H9 (cell line): Measurements from ENCODE around the gene STRADA. TPM values are rescaled to one million over a fixed set of nuclear protein-coding genes. Genes with fewer than 3 reads are reported as not detected.

Source experiments
- DNase-seq: peaks from one replicate; pipeline ENCODE4 v3.0.0-alpha.2; 2017
- H2AFZ ChIP-seq: one replicate; pipeline ENCODE4 v1.6.1; 2013; ENCODE audit warnings: mild to moderate bottlenecking, low read length, control low read depth, moderate library complexity
- H2AK5ac ChIP-seq: 2 replicates; pipeline ENCODE4 v1.6.1; 2013; ENCODE audit warnings: low read length, control low read depth, mixed read lengths; ENCODE audit not compliant: insufficient read length
- H2BK120ac ChIP-seq: one replicate; pipeline ENCODE4 v1.6.1; 2013; ENCODE audit warnings: low read depth, mild to moderate bottlenecking, low read length, control low read depth, inconsistent platforms; ENCODE audit not compliant: poor library complexity, severe bottlenecking
- H2BK12ac ChIP-seq: 2 replicates; pipeline ENCODE4 v1.6.1; 2013; ENCODE audit warnings: low read length, control low read depth, mixed read lengths, low read depth; ENCODE audit not compliant: insufficient read length
- H2BK15ac ChIP-seq: 2 replicates; pipeline ENCODE4 v1.6.1; 2013; ENCODE audit warnings: low read depth, low read length, control low read depth
- H2BK20ac ChIP-seq: one replicate; pipeline ENCODE4 v1.6.1; 2013; ENCODE audit warnings: low read depth, mild to moderate bottlenecking, low read length, control low read depth, inconsistent platforms; ENCODE audit not compliant: poor library complexity, severe bottlenecking
- H2BK5ac ChIP-seq: 2 replicates; pipeline ENCODE4 v1.6.1; 2013; ENCODE audit warnings: low read length, control low read depth, mixed read lengths; ENCODE audit not compliant: insufficient read length
- H3K14ac ChIP-seq: 2 replicates; pipeline ENCODE4 v1.6.1; 2013; ENCODE audit warnings: low read length, control low read depth; ENCODE audit not compliant: insufficient read depth
- H3K18ac ChIP-seq: 2 replicates; pipeline ENCODE4 v1.6.1; 2013; ENCODE audit warnings: low read depth, mild to moderate bottlenecking, mixed read lengths, low read length, control low read depth; ENCODE audit not compliant: insufficient read length
- H3K23ac ChIP-seq: 2 replicates; pipeline ENCODE4 v1.6.1; 2013; ENCODE audit warnings: low read length, control low read depth, mixed read lengths, low read depth; ENCODE audit not compliant: insufficient read length
- H3K23me2 ChIP-seq: 2 replicates; pipeline ENCODE4 v1.6.1; 2013; ENCODE audit warnings: low read depth, mild to moderate bottlenecking, mixed read lengths, low read length, control low read depth; ENCODE audit not compliant: insufficient read length, poor library complexity, severe bottlenecking
- H3K27ac ChIP-seq: 2 replicates; pipeline ENCODE4 v1.5.1; 2013; ENCODE audit warnings: low read length, control low read depth, mixed read lengths, low read depth; ENCODE audit not compliant: insufficient read length
- H3K27me3 ChIP-seq: 2 replicates; pipeline ENCODE4 v1.6.1; 2013; ENCODE audit warnings: low read length, control low read depth, inconsistent platforms; ENCODE audit not compliant: insufficient read depth
- H3K4ac ChIP-seq: 2 replicates; pipeline ENCODE4 v1.6.1; 2013; ENCODE audit warnings: low read depth, mild to moderate bottlenecking, control low read depth, inconsistent platforms, low read length, moderate library complexity
- H3K4me1 ChIP-seq: 2 replicates; pipeline ENCODE4 v1.6.1; 2013; ENCODE audit warnings: low read length, control low read depth, inconsistent platforms; ENCODE audit not compliant: insufficient read depth
- H3K4me2 ChIP-seq: 2 replicates; pipeline ENCODE4 v1.6.1; 2013; ENCODE audit warnings: low read length, control low read depth, mixed read lengths; ENCODE audit not compliant: insufficient read length, insufficient read depth
- H3K56ac ChIP-seq: 2 replicates; pipeline ENCODE4 v1.6.1; 2013; ENCODE audit warnings: low read depth, mild to moderate bottlenecking, mixed read lengths, low read length, control low read depth; ENCODE audit not compliant: insufficient read length
- H3K79me1 ChIP-seq: 2 replicates; pipeline ENCODE4 v1.6.1; 2013; ENCODE audit warnings: low read depth, mild to moderate bottlenecking, moderate library complexity, low read length, control low read depth, inconsistent platforms; ENCODE audit not compliant: insufficient read depth, poor library complexity, severe bottlenecking
- H3K79me2 ChIP-seq: 2 replicates; pipeline ENCODE4 v1.6.1; 2013; ENCODE audit warnings: low read length, control low read depth, inconsistent platforms; ENCODE audit not compliant: insufficient read depth
- H3K9ac ChIP-seq: 2 replicates; pipeline ENCODE4 v1.6.1; 2013; ENCODE audit warnings: low read length, control low read depth, mixed read lengths; ENCODE audit not compliant: insufficient read length; ENCODE audit errors: extremely low read depth
- H3K9me3 ChIP-seq: one replicate; pipeline ENCODE4 v1.6.1; 2013; ENCODE audit warnings: low read depth, low read length, inconsistent platforms; ENCODE audit not compliant: control insufficient read depth
- H3T11ph ChIP-seq: one replicate; pipeline ENCODE4 v1.6.1; 2013; ENCODE audit warnings: mild to moderate bottlenecking, low read length, control low read depth, inconsistent platforms
- H4K20me1 ChIP-seq: one replicate; pipeline ENCODE4 v1.6.1; 2013; ENCODE audit not compliant: control insufficient read depth, insufficient read length, insufficient read depth
- H4K5ac ChIP-seq: 2 replicates; pipeline ENCODE4 v1.6.1; 2013; ENCODE audit warnings: low read depth, mild to moderate bottlenecking, mixed read lengths, low read length, control low read depth; ENCODE audit not compliant: insufficient read length
- H4K8ac ChIP-seq: replicated peaks from 2 replicates; pipeline ENCODE4 v1.6.1; 2013; ENCODE audit warnings: low read length, control low read depth, mixed read lengths, low read depth; ENCODE audit not compliant: insufficient read length
- H4K91ac ChIP-seq: 2 replicates; pipeline ENCODE4 v1.6.1; 2013; ENCODE audit warnings: low read depth, mild to moderate bottlenecking, moderate library complexity, mixed read lengths, low read length, control low read depth; ENCODE audit not compliant: insufficient read length
- H3K27ac Mint-ChIP-seq, 3 experiments: 2 replicates in 2 of 3; 3 replicates in 1 of 3; pipeline ENCODE4 v1.8.0; 2020 to 2021; ENCODE audit warnings: mixed read lengths in 3 of 3, mild to moderate bottlenecking in 1 of 3, moderate library complexity in 1 of 3
- H3K27me3 Mint-ChIP-seq: 2 replicates; pipeline ENCODE4 v1.8.0; 2021; ENCODE audit warnings: low read depth, mild to moderate bottlenecking, moderate library complexity, mixed read lengths
- H3K36me3 Mint-ChIP-seq, 3 experiments: 2 replicates in 2 of 3; 3 replicates in 1 of 3; pipeline ENCODE4 v1.8.0; 2020 to 2021; ENCODE audit warnings: low read depth in 3 of 3, mixed read lengths in 3 of 3; ENCODE audit not compliant: insufficient read depth in 1 of 3
- H3K4me1 Mint-ChIP-seq, 2 experiments: 2 replicates each; pipeline ENCODE4 v1.8.0; 2020; ENCODE audit warnings: mixed read lengths in 2 of 2
- H3K4me3 Mint-ChIP-seq, 2 experiments: 2 replicates in 1 of 2; 3 replicates in 1 of 2; pipeline ENCODE4 v1.8.0; 2020 to 2021; ENCODE audit warnings: mild to moderate bottlenecking in 2 of 2, mixed read lengths in 2 of 2, moderate library complexity in 1 of 2
- H3K9me3 Mint-ChIP-seq, 2 experiments: 2 replicates in 1 of 2; 3 replicates in 1 of 2; pipeline ENCODE4 v1.8.0; 2020; ENCODE audit warnings: mild to moderate bottlenecking in 2 of 2, mixed read lengths in 2 of 2, moderate library complexity in 1 of 2
- CTCF ChIP-seq: fragments of 200-600 bp; sonication (generic); conservative IDR thresholded peaks from 3 replicates; pipeline ENCODE4 v1.8.0; 2021; ENCODE audit warnings: antibody characterized with exemption, mild to moderate bottlenecking
- WGBS: extraction: QIAGEN DNeasy Blood & Tissue Kit; methylation state at CpG from one replicate; pipeline ENCODE4 v1.1.7; 2013; ENCODE audit warnings: missing lambda C conversion rate, low lambda C conversion rate, mixed read lengths; ENCODE audit not compliant: insufficient read length; ENCODE audit errors: extremely low coverage; 5-methylcytosine and 5-hydroxymethylcytosine counted together
- total RNA-seq: library from RNA; stranded (reverse); gene quantifications from 2 replicates; pipeline ENCODE4 v1.2.1, GENCODE V29; 2021

The STRADA gene
- total RNA-seq, 1 experiment from 2014 or later, result 35.0 TPM

GRCh38 chr17:63701868-63702720 lies 39.5 kb downstream of the STRADA start:
- Histone ChIP-seq H2AFZ (no peak overlapping the region), H3K14ac (no peak overlapping the region), H3K27me3 (no peaks in the 10 kb centered on the region), H3K18ac (no peak overlapping the region), H3K9ac (no peak overlapping the region), H3K79me1 (no peaks in the 10 kb centered on the region), H3K4ac (no peak overlapping the region), H2BK5ac (no peak overlapping the region), H3K23me2 (peaks cover 20% of the 10 kb centered on the region), H3K27ac (no peak overlapping the region), H3K23ac (no peak overlapping the region), H4K91ac (no peak overlapping the region), H3K56ac (no peak overlapping the region), H3K9me3 (no peaks in the 10 kb centered on the region), H4K5ac (no peak overlapping the region), H4K20me1 (no peaks in the 10 kb centered on the region), H2AK5ac (no peak overlapping the region), H2BK120ac (no peak overlapping the region), H2BK12ac (no peak overlapping the region), H2BK15ac (no peak overlapping the region), H3T11ph (no peak overlapping the region), H4K8ac (no peak overlapping the region), H3K4me2 (no peak overlapping the region), H3K79me2 (no peaks in the 10 kb centered on the region), H2BK20ac (no peak overlapping the region), H3K4me1 (no peaks in the 10 kb centered on the region; the same call in 1 of the 2 replicates)
- H3K27ac Mint-ChIP-seq, result no peak overlapping the region
- no peak for DNase-seq
- peaks cover 4 to 37% (median 22%) of the 10 kb centered on the region in 3 experiments for H3K36me3 Mint-ChIP-seq
- WGBS, result no CpG with 5 or more reads among the region's 19 CpGs
- no peaks in the 10 kb centered on the region for H3K9me3 Mint-ChIP-seq
- TF ChIP-seq CTCF, result no peak
- H3K27me3 Mint-ChIP-seq, result peaks cover 5% of the 10 kb centered on the region
- H3K4me3 Mint-ChIP-seq, result peak overlapping the region; percentile 59 to 77
- H3K4me1 Mint-ChIP-seq, result peaks cover 28 to 30% of the 10 kb centered on the region in 2 experiments
